SW 1271 (cell line): Measurements from ENCODE around the gene AGBL4.

ENCODE experiments used
- DNase-seq, 2 experiments: peaks; one replicate each; lab custom pipeline; 2025; lab: John Stamatoyannopoulos, UW

The AGBL4 gene

DNA sequence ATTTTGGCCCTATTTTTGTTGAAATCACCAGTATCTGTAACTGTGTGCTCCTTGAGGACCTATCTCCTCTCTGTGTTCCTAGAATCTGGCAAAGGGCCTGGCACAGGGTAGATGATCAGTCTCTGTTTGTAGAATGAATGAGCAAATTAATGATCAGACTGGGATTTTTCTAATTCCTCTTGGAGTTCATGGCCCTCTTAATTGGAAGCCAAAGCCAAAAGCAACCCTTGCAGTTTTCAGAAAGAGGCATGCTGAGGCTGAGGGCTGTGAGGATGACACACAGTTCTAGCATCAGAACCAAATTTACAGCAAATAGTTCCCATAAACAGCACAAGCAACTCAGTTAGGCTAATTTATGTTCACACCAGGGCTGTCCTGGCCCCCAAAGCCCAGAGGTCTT, 1136.0 kb downstream of the AGBL4 start:
- no peak for DNase-seq

DNA sequence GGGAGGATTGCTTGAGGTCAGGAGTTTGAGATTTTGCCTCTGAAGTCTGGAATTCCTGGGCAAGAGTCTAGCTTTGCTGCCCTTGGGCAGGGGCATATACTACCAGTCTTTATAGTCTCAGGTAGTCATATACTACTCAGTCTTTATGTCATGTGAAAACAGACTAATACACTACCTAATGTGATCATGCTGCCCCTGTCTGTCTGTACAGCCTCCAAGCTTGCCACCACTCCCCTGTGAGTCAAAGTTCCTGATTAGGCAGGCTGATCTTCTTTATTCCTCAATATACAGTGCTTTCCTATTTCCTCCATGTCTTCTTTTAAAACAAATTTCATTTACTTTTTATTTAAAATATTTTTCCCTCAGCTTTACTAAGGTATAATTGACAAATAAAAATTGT, 1141.7 kb downstream of the AGBL4 start:
- no peak for DNase-seq

DNA sequence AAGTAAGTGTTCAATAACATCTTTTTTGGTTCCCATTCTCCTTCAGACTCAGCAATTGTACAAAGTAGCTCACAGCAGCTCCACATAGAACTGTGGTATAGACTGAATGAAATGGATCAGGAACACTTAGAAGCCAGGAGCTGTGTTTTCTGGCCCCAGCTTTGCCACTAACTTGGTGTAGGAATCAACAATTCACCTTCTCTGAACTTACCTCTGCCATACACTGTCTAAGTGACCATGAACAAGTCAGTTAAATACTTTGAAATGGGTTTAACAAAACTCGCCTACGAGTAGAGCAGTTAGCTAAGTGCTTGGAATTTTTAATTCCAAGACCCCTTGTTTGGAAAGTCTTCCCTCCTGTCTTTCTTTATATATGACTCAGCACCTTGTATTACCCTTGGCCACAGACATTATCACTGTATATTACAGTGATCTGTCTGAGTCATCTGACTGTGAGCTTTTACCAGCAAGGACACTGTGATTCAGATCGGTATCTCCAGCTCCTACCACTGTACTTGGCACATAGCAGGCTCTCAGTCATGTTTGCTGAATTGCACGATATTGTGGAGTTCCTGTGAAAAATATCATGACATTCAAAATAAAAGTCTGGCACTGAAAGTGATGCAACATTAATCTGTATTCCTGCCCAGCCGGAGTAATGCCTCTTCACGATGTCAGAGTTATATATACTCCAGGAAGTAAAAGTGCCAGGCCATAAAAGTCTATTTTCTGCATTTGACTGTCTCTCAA, 1145.4 kb downstream of the AGBL4 start:
- DNase-seq: peak in 1 of 2 experiments; percentile 4

DNA sequence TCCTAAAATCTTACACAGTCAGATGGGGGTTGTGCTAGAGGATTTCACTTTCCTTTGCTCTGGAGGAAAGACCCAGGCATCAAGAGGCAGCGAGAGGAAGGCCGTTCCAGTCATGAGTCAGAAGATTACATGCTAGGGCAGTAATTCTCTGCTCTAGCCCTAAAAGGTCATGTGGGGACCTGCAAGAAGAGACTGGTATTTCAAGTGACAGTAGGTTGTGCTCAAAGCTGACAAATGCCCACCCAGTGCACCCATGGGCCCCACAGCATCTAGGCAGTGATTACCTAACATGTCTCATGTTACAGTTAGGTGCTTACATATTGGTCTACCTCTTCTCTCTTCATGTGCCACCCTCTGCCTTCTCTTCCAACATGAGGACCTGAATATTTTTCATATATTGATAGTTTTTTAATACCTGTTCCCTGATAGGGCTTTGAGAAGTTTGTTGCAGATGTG, 1147.4 kb downstream of the AGBL4 start:
- DNase-seq: no peak

DNA sequence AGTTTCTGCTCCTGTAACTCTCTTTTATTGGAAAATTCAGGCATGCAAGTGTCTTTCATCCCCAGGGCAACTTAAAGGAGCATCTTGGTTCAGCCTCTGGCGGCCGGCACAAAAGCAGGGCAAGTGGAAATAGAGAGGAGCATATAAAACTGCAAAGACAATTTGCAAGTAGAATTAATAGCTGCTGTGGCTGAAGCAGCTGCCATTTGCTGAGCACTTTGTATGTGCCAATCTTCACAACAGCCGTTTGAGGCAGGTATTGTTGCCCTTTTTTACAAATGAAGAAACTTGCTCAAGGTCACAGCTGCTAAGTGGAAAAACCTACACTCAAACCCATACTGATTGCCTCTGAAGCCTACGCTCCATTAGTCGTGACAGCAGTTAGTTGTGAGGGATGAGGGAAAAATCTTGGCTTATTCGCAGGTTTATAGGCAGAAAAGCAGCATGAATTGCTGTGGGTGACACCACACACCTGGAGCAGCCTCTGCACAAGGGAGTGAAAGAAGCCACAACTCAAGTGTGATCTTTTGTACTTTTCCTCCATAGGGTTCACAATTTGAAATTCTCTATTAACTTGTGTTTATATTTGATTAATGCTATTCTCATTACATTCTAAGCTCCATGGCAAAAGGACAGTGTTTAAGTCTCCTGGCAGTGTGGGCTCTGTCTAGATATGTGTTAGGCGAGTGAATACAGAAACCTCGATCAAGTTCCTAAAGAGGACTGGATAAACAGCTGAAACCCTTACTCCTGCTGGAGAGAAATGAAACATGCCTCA, 1148.0 kb downstream of the AGBL4 start:
- DNase-seq: no peak

DNA sequence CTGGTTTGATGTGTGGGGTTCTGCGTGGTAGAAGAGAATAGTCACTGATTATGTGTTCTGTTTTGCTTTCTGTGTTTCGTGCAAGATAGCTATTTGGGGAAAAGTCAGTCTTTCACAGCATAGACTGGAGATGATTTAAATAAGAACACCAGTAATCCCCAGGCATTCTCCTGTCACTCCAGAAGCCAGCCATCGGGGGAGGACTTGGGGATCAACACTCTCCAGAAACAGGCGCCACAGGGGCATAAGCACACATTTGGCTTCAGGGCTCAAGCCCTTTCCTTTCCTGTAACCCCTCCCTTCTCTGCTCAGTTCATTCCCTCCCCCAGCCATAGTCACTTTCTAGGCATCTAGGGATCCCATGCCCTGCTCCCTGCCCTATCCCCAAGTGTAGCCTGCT, 1149.8 kb downstream of the AGBL4 start:
- DNase-seq: no peak

DNA sequence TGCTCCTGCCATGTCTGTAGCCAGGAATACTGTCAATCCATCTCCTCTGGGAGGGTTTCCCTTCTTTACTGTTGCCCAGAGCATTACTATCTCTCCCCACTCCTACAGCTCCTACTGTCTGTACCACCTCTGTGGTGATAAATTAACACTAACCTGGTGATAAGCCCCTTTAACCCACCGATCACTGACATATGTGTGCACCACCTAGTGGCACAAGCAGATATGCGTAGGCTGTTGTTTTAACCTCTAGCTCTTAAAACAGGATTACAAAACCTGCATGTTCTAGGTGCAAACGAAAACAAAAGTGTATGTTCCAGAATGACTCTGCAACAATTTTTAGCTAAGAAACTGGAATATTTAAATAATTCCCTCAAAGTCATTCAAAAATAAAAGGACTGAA, 1153.2 kb downstream of the AGBL4 start:
- DNase-seq: peak in 1 of 2 experiments; percentile 2

DNA sequence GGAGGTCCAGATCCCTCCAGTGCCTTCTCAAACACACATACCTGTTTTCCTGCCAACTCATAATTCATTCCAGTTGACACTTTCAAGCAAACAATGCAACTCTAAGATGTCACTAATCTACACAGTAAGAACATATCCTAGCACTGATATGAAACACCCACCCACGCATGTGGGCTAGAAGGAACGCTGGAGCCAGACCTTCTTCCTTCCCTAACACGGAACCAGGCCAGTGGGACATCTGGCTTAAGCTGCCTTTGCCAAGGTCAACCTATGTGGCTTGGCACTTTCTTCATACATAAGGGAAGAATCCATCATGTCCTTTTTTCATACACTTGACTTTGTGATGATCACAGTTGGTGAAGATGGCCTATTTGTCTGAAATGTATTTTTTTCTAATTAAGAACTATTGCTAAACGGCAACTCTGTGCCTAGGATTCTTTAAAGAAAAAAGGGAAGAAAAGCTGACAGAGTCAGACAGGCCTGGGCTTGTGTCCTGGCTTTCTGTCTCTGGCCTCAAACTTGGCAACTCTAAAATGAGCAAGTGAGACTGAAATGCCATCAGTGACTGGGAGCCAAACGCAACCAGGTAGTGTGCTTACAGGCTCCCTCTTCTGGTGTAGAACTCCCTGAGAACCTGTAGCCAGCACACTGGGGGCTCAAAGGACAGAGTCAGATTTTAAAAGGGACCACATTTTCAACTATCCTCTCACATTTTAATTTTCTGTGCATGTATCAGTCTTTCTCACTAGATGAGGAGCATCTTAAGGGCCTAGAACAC, 1154.4 kb downstream of the AGBL4 start:
- DNase-seq: no peak

DNA sequence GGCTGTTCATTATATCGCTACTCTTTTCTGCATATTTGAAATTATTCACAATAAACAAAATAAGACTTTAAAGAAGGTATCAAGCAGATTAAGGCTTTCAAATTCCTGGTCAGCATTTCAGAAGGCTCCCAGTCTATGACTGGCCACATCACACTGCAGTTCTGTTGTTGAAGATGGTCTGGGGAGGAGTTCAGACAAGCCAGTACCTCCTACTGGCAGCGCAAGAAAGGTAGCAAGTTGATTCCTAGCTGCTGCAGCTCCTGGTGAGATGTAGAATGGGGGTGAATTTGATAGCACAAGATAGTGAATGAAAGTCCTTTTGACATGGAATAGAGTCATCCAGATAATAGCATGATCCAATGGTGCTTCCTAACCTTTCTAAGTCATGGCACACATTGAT, 1158.8 kb downstream of the AGBL4 start:
- no peak for DNase-seq

DNA sequence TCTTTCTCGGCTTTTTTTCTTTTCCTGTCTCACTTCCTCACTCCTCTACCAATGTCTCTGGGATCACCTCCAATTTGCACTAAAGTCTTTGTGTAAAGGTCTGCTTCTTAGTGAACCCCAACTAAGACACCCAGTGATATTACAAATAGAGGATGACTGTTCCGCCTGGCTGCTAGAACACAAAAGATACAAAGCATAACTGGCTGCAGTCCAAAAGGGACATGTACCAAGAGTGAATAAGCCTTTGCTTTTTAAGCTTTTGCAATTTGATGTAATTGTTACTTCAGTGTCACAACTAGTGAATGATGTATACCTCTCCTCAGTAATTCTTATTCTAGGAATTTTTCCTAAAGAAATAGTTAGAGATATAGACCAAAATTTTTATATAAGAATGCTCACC, 1164.3 kb downstream of the AGBL4 start:
- no peak for DNase-seq

DNA sequence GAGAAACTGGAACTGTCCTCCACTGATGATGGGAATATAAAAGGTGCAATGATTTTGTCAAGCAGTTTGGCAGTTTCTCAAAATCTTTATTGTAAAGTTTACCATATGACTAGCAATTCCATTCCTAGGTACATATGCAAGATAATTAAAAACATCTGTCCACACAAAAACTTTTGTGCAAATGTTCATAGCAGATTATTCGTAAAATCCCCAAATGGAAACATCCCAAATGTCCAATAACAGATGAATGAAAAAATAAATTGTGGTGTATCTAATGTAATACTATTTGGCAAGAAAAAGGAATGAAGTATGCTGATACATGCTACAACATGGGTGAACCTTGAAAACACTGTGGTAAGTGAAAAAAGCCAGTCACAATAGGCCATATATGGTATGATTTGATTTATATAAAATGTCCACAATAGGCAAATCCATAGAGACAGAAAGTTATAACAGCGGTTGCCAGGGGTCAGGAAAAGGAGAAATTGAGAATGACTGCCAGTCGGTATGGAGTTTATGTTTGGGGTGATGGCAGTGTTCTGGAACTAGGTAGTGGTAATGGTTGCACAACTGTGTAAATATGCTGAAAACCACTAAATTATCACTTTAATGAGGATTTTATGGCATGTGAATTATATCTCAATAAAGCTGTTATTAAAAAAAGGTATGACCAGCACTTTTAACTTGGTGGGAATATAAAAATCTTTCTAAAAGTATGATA, 1165.4 kb downstream of the AGBL4 start:
- DNase-seq: no peak

DNA sequence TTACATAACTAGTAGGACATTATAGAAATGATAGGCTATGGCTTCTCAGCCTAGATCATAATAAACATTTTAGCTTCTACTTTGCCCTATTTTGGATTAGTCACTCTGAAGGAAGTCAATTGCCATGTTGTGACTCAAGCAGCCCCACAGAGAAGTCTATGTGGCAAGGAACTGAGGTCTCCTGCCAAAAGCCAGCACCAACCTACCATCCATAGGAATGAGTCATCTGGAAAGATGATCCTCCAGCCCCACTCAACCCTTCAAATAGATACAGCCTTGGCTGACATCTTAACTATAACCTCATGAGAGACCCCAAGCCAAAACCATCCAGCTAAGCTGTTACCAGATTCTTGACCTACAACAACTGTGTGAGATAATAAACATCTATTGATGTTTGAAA, 1170.7 kb downstream of the AGBL4 start:
- peak in 1 of 2 experiments; percentile 2 for DNase-seq

DNA sequence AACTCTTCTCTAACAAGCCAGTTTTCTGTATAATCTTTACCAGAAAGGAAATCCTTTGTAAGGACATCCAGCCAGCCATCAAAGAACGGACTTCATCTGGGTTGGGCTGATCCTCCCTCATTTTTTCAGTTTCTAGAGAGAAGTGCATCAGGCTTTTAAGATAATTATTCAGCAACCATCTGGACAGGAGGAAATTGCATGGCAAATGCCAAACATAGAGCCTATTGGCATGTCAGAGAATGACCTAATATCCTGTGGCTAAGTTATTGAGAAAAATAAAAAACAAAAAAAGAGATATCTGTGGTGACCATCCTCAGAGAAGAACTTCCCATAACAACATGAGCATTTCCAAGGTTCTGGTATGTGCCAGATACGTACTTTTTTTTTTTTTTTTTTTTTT, 1172.1 kb downstream of the AGBL4 start:
- DNase-seq: no peak

DNA sequence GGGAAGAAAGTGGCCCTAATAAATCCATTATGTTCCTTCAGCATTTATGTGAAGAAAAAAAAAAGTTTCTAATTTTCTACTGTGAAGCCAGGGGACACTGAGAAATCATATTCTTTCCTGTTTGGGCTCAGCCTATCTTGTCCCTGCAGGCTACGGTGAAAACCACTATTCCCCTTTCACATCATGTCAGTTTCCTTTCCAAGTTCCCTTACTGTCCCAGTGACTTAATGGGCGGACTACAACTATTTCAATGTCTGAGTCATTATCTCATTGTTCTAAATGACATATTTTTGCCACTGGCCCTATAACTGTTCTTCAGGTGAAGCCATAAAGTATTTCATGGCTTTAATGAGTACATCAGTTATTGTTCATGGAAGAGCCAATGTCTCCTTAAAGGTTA, 1175.7 kb downstream of the AGBL4 start:
- no peak for DNase-seq

DNA sequence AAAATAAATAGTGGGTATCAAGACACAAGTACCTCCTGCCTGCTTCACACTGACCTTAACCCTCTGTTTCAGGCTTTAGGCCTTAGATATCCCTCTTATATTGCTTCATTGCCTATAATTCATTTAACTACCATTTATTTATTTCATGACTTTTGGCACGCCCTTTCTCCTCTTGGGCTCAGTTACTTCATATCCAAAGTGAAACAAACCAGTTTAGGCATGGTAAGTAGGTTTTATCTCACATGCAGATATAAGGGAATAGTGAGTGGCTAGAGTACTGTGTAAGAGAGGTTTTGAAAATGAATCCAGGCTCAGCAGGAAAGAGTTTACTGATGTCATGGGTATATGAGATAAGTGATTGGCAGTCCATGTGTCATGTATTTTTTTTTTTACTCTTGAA, 1177.3 kb downstream of the AGBL4 start:
- DNase-seq: no peak

DNA sequence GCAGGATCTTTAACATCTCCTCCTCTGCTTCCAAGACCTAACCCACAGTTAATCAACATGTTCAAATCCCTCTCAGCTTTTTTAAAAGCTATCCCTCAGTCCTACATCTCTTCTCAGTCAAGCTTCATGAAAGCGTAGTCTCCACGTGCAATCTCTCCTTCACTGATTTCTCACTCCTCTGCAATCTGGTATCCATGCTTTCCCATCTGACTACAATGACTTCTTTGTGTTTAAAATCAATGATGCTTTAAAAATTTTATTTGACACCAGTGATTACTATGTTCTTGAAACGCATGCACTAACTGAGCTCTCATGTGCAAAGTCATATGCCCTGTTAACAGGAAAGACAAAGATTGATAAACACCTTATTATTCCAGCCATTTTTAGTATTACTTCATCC, 1179.6 kb downstream of the AGBL4 start:
- no peak for DNase-seq

DNA sequence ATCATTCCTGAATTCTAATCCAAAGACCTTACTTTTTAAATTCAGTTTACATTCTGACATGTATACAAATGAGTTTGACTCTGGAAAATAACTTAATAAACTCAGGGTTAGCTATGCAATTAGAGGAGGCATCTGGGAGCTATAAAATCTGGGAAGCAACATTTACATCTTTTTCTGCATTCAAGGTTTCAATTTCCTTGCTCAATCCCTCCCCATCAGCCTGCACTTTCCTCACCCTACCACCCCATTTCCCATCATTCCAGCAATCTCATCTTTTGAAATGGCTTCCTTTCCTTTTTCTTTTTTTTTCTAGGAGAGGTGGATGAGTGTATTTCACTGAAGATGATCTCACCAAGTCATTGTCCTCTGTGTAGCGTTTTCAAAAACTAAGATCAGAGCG, 1181.8 kb downstream of the AGBL4 start:
- no peak for DNase-seq

DNA sequence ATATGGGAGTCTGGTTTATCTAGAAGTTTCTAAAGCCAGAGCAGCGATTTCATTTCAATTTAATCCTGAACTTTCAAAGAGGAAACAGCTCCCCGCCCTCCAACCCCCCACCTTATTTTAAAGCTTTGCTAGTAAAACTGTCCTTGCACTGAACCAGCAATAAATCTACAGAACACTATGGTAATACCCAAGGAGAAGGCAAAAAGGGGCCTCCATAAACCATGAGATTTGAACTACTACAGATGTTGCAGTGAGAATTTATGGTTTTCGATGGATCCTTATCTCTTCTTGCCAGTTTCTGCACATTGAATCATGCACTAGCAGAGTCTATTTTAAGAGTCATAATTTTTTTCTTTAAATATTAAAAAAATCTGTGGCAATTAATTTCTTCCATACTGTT, 1182.3 kb downstream of the AGBL4 start:
- no peak for DNase-seq

DNA sequence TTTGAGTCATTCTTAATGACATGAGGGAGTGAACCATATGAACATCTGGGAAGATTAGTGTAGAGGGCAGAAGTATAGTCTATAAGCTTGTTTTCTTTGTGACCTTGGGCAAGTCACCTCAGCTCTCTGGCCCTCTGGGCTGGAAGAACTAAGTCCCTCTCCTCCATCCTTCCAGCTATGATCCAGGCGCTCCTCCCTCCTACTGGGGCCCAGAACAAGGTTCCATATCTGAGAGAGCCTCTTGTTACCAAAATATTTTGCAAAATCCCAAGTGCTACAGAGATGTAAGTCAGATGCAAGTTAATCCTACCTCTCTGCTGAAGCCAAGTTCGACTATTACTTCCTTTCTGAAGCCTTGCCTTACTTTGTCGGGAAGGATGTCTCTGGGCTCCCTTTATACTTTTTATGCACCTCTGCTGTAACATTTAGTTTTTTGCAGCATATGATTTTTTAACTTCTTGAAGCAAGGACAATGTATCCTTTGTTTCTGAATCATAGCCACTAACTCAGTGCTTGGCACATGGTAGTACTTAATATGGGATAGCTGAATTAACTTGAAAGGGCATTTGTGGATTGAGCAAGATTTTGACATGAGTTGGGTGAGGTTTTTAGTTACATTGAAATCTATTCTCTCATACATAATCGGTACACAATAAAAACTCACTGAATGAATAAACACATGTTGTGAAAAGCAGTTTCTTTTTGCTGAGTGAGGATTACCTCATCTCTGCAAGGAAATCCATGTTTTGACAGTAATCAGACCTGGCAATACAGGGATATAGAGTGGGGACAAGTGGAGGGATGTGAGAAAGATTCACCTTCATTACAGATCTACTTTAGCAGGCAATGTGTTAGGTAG, 1192.4 kb downstream of the AGBL4 start:
- DNase-seq: no peak

DNA sequence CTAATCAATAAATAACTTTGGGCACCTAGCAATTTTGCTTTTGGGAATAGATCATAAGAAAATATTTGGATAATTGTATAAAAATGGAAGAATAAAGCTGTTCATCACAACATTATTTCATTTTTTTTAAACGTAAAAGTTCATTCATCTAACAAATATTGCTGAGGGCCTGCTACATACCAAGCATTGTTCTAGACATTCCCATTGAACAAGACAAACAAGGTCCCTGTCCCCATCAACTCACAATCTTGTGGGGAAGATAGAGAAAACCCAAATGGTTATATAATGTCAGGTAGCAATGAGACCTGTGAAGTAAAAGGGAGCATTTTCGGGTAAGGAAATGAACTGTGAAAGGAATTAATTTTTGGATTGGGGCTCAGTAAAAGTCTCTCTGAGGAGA, 1193.0 kb downstream of the AGBL4 start:
- DNase-seq: no peak

DNA sequence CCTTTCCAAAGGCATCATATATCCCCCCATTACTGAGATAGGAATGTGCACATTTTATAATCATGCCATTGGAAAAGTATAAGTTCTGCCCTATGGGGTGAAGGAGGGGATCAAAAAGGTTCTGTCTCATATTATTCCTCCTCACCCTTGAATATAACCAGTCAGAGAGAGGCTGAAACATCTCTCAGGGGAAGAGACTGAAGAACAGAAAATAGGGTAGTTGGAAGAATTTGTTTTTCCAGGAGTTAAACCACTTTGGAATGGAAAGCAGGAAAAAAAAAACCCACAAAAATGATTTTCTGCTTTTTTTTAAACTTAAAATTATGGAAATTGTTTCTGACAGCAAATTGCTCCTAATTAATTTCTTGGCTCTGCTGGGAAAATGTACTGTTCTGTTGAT, 1194.3 kb downstream of the AGBL4 start:
- DNase-seq: no peak
